ENCODE measurements around the gene PAM. TPM values are rescaled to one million over a fixed set of nuclear protein-coding genes. Genes with fewer than 3 reads are reported as not detected.

The PAM gene
- polyA plus RNA-seq, 1 donor (not counting 4 experiments of a cell fraction or from before 2014, with no cell fraction given) = 149 TPM

DNA sequence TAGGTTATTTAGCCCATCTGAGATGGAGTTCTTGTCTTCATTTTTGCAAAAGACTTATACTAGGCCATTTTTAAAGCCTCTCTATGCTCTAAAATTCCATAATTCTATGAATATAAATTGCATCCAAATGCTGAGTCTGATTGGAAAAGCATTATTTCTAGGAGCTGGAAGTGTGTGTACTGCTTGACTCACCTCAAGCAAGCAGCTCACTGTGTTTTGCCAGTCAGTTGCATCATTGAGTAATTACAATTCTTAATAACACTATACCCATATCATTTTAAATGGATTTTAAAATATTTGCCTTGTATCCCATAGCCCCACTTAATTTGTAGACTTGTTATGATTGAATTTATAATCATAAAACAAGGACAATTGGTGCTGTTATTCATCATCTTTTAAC lies 161.0 kb downstream of the PAM start:
- H3K27ac ChIP-seq (ENCODE audit: control insufficient read depth, insufficient read depth, low read length) = peak overlapping the region; percentile 56
- H3K4me1 ChIP-seq (ENCODE audit: control insufficient read depth, extremely low read depth, insufficient read depth, low read length) = peaks cover 17% of the 10 kb centered on the region
- no peak overlapping the region for H2AFZ ChIP-seq (ENCODE audit: control insufficient read depth, low read length)
- H3K36me3 ChIP-seq (ENCODE audit: control insufficient read depth in 2 of 2, extremely low read depth in 1 of 2, insufficient read depth in 2 of 2, low read length in 2 of 2) = no peaks in the 10 kb centered on the region
- no peaks in the 10 kb centered on the region for H4K20me1 ChIP-seq (ENCODE audit: control insufficient read depth, extremely low read depth, insufficient read depth, low read length)
- no peak overlapping the region for H3K4me2 ChIP-seq (ENCODE audit: control insufficient read depth, extremely low read depth, insufficient read depth, low read depth, low read length)
- no peak overlapping the region for H3K9ac ChIP-seq (ENCODE audit: control insufficient read depth, extremely low read depth, insufficient read depth, low read length)
- no peak overlapping the region for H3K4me3 ChIP-seq (ENCODE audit: control insufficient read depth in 2 of 3, extremely low read depth in 1 of 3, insufficient read depth in 2 of 3, low read depth in 1 of 3, low read length in 3 of 3)
- H3K9me3 ChIP-seq (ENCODE audit: control insufficient read depth, low read depth, low read length) = no peaks in the 10 kb centered on the region
- H3K79me2 ChIP-seq (ENCODE audit: control insufficient read depth, insufficient read depth, low read length) = no peaks in the 10 kb centered on the region
- no peaks in the 10 kb centered on the region for H3K9me1 ChIP-seq (ENCODE audit: control insufficient read depth, extremely low read depth, insufficient read depth, low read length)
- FAIRE-seq (no peak), DNase-seq (ENCODE audit: low read depth, low spot score) (no peak)
- H3K27me3 ChIP-seq (ENCODE audit: control insufficient read depth, extremely low read depth, insufficient read depth, low read length) = no peaks in the 10 kb centered on the region
- TF ChIP-seq CTCF (optimal IDR thresholded peaks at IDR 0.05 in 1 of 3, IDR thresholded peaks at IDR 0.05 in 1 of 3, conservative IDR thresholded peaks at IDR 0.05 in 1 of 3; ENCODE audit: extremely low read depth in 1 of 3, insufficient read depth in 2 of 3, low read length in 3 of 3) = no peak
- no peak for TF ChIP-seq EZH2 (IDR thresholded peaks at IDR 0.05; ENCODE audit: low read length)
- dilution Hi-C loops (cut with MboI; ENCODE audit: extremely low pct_ligation_motif_present, low sequenced_read_pairs) = no loop called here

DNA sequence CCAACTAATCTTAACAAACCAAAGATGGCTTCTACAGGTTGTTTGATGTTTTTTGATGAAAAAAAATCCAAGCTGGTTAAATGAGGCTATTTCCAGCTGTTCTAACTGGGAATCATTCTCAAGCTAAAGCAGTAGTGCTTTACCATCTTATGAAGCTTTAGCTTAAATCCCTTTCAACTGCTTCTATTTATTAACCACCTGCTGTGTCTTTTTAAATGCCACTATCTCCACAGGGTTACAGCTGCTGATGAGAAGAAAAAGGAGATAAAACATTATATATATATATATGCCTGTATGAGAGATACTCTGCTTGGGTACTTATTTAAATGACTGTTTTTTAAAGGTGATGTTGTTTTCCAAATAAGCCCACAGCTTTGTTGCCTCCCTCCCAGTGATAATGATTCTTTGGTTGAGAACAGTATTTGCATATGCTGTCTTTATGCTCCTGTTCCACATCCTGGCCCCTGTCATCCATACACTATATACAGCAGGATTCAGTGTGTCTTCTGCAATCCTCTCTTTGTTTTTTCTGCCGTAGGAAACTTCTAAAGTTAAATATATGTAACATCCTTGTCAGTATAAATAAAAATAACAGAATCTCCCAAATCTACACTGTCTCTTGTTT lies 164.0 kb downstream of the PAM start:
- Histone ChIP-seq H3K9ac (ENCODE audit: control insufficient read depth, extremely low read depth, insufficient read depth, low read length) (no peak overlapping the region), H3K27ac (ENCODE audit: control insufficient read depth, insufficient read depth, low read length) (no peak overlapping the region), H3K79me2 (ENCODE audit: control insufficient read depth, insufficient read depth, low read length) (no peaks in the 10 kb centered on the region), H3K9me1 (ENCODE audit: control insufficient read depth, extremely low read depth, insufficient read depth, low read length) (no peaks in the 10 kb centered on the region), H3K4me2 (ENCODE audit: control insufficient read depth, extremely low read depth, insufficient read depth, low read depth, low read length) (no peak overlapping the region), H4K20me1 (ENCODE audit: control insufficient read depth, extremely low read depth, insufficient read depth, low read length) (no peaks in the 10 kb centered on the region), H3K4me3 (ENCODE audit: control insufficient read depth in 2 of 3, extremely low read depth in 1 of 3, insufficient read depth in 2 of 3, low read depth in 1 of 3, low read length in 3 of 3) (no peak overlapping the region), H3K36me3 (ENCODE audit: control insufficient read depth in 2 of 2, extremely low read depth in 1 of 2, insufficient read depth in 2 of 2, low read length in 2 of 2) (peaks cover 0 to 1% of the 10 kb centered on the region in 2 experiments), H3K4me1 (ENCODE audit: control insufficient read depth, extremely low read depth, insufficient read depth, low read length) (peaks cover 3% of the 10 kb centered on the region), H3K9me3 (ENCODE audit: control insufficient read depth, low read depth, low read length) (no peaks in the 10 kb centered on the region), H3K27me3 (ENCODE audit: control insufficient read depth, extremely low read depth, insufficient read depth, low read length) (no peaks in the 10 kb centered on the region), H2AFZ (ENCODE audit: control insufficient read depth, low read length) (no peak overlapping the region)
- TF ChIP-seq EZH2 (IDR thresholded peaks at IDR 0.05; ENCODE audit: low read length) = no peak
- no peak for FAIRE-seq
- no peak for DNase-seq (ENCODE audit: low read depth, low spot score)
- dilution Hi-C loops (cut with MboI; ENCODE audit: extremely low pct_ligation_motif_present, low sequenced_read_pairs) = no loop called here

GRCh38 chr5:102920762-102921161 lies 165.7 kb downstream of the PAM start:
- DNase-seq (ENCODE audit: low read depth, low spot score) = no peak
- FAIRE-seq = no peak
- H3K4me1 ChIP-seq (ENCODE audit: control insufficient read depth, extremely low read depth, insufficient read depth, low read length) = peaks cover 3% of the 10 kb centered on the region
- no peaks in the 10 kb centered on the region for H3K9me1 ChIP-seq (ENCODE audit: control insufficient read depth, extremely low read depth, insufficient read depth, low read length)
- H3K4me2 ChIP-seq (ENCODE audit: control insufficient read depth, extremely low read depth, insufficient read depth, low read depth, low read length) = no peak overlapping the region
- peaks cover 0 to 3% of the 10 kb centered on the region in 2 experiments for H3K36me3 ChIP-seq (ENCODE audit: control insufficient read depth in 2 of 2, extremely low read depth in 1 of 2, insufficient read depth in 2 of 2, low read length in 2 of 2)
- H3K79me2 ChIP-seq (ENCODE audit: control insufficient read depth, insufficient read depth, low read length) = no peaks in the 10 kb centered on the region
- H3K27me3 ChIP-seq (ENCODE audit: control insufficient read depth, extremely low read depth, insufficient read depth, low read length) = no peaks in the 10 kb centered on the region
- H4K20me1 ChIP-seq (ENCODE audit: control insufficient read depth, extremely low read depth, insufficient read depth, low read length) = no peaks in the 10 kb centered on the region
- H3K4me3 ChIP-seq (ENCODE audit: control insufficient read depth in 2 of 3, extremely low read depth in 1 of 3, insufficient read depth in 2 of 3, low read depth in 1 of 3, low read length in 3 of 3) = no peak overlapping the region
- no peak overlapping the region for H2AFZ ChIP-seq (ENCODE audit: control insufficient read depth, low read length)
- TF ChIP-seq CTCF (optimal IDR thresholded peaks at IDR 0.05 in 1 of 3, IDR thresholded peaks at IDR 0.05 in 1 of 3, conservative IDR thresholded peaks at IDR 0.05 in 1 of 3; ENCODE audit: extremely low read depth in 1 of 3, insufficient read depth in 2 of 3, low read length in 3 of 3) (no peak), EZH2 (IDR thresholded peaks at IDR 0.05; ENCODE audit: low read length) (no peak)
- dilution Hi-C loops (cut with MboI; ENCODE audit: extremely low pct_ligation_motif_present, low sequenced_read_pairs) = no loop called here
- no peak overlapping the region for H3K9ac ChIP-seq (ENCODE audit: control insufficient read depth, extremely low read depth, insufficient read depth, low read length)
- no peak overlapping the region for H3K27ac ChIP-seq (ENCODE audit: control insufficient read depth, insufficient read depth, low read length)
- H3K9me3 ChIP-seq (ENCODE audit: control insufficient read depth, low read depth, low read length) = no peaks in the 10 kb centered on the region
